Forelimb muscle (tissue), 1 donor: ENCODE results near the gene WDR37. TPM values are rescaled to one million over a fixed set of nuclear protein-coding genes. Genes with fewer than 3 reads are reported as not detected.

Experiments used
- DNase-seq: peaks from one replicate; pipeline ENCODE4 v3.0.0-alpha.2; 2013; ENCODE audit warnings: low read depth
- polyA plus RNA-seq: library from polyadenylated mRNA; unstranded; fragments of 120-200 nt; gene quantifications from one replicate; pipeline ENCODE4 v1.2.1, GENCODE V29; 2013; ENCODE audit not compliant: insufficient read length

WDR37 gene
- polyA plus RNA-seq, 1 donor, result 10.9 TPM

- DNase-seq, result no peak
These were observed 71.4 kb downstream of the WDR37 start for GRCh38 chr10:1127629-1128028.

GRCh38 chr10:1128115-1128514, 71.9 kb downstream of the WDR37 start:
- no peak for DNase-seq

DNA sequence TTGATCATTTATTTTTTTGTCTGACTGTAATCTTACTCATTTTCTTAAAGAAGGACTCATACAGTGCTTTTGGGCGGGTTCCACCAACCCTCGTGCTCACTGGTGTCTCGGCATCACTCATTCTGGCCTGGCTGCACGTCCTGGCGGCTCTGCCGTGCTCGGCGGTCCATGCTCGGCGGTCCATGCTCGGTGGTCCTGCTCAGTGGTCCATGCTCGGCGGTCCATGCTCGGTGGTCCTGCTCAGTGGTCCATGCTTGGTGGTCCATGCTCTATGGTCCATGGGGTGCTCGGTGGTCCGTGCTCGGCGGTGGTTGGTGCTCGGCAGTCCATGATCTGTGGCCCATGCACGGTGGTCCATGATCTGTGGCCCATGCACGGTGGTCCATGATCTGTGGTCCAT, 72.5 kb downstream of the WDR37 start:
- no peak for DNase-seq

- DNase-seq, result no peak
These were observed 74.0 kb downstream of the WDR37 start for GRCh38 chr10:1130226-1130625.

DNA sequence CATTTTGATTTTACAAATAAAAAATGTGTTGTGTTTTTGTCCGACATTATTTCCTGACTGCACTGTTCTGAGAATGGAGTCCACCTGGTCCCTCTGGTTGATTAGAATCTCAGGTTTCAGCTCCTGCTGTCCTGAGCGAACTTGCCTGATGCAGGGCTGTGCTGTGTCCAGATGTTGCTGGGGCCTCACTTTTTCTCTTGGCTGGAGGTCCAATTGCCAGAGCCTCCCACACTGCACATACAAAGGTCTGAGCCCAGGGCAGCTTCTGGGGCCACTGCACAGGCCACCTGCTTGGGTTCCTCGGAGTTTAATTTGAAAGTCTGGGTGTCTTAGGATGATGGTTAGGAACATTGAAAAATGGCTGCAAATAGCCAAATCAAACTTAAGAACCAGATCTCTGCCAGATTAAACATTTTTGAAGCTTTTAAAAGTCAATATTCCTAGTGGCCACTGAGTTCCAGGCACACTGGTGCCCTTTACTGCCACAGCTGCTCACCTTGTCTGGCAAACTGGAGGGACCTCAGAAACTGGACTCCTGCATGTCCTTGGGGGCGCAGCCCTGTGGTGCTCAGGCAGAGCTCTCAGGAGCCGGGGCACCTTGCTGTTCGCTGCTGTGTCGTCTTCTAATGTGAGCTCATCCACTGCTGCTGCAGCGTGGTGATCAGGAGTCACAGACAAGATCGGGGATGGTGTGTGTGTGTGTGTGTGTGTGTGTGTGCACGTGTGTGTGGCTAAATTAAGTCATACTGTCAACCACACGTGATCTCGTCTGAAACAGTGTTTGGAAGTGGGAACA, 75.0 kb downstream of the WDR37 start:
- no peak for DNase-seq

DNA sequence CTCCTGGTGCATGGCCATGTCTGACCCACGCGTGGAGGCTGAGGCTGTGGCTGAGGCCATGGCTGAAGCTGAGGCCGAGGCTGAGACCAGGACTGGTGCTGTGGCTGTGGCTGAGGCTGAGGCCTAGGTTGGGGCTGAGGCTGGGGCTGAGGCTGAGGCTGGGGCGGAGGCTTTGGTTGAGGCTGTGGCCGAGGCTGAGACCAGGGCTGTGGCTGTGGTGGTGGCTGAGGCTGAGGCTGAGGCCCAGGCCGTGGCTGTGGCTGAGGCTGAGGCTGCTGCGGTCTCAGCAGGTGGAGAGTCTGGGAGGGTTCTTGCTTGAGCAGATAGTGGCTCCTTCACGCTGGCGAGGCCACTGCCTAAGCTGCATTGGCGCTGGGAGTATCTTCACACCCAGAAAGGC, 76.4 kb downstream of the WDR37 start:
- no peak for DNase-seq

GRCh38 chr10:1133495-1134045, 77.4 kb downstream of the WDR37 start:
- DNase-seq, result no peak

- no peak for DNase-seq
These were observed 78.0 kb downstream of the WDR37 start for GRCh38 chr10:1134156-1134555.

DNA sequence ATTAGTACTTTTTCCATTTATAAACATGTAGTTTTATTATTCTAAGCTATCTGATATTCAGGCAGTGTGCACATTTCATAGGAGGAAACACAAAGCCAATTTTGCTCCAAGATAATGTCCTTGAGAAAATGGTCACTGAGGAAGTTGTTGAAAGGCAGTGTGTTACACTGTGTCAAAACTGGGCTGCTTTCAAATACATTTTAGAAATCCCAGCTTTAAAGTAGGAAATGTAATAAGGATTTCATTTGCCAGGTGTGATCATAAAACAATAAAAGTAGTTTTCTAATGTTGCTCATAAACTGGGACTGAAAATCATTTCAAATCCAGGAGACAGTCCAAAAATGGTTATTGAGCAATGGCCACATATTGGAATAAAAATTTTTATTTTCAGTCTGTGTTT, 80.1 kb downstream of the WDR37 start:
- no peak for DNase-seq

GRCh38 chr10:1137499-1138163, 81.4 kb downstream of the WDR37 start:
- no peak for DNase-seq

DNA sequence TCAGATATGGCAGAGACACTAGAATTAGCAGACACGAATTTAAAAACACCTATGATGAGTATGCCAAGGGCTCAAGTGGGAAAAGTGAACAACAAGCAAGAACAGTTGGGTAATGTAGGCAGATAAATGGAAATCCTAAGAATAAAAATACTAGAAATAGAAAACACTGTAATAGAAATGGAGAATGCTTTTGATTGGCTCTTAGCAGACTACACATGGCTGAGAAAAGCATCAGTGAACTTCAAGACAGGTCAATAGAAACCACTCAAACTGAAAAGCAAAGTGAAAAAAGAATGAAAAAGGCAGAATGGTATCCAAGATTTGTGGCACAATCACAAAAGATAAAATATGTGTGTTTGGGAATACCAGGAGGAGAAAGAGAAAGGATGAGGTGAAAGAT, 82.3 kb downstream of the WDR37 start:
- no peak for DNase-seq

DNA sequence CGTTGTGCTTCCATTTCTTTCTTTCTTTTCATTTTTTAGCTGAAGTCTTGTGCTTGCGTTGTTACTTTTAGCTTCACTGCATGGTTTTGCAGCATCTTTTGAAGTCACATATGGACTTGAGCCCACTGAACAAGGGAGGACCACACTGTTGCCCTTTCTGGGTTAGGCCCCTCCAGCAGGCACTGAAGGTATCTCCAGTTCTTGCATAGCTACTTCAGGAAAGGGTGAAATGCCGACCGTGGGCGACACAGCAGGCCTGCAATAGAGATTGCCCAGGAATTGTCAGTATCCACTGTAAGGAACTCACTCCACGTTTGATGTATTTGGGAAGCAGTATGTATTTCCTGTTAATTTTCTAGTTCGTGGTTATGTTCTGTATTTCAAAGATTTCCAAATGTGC, 85.1 kb downstream of the WDR37 start:
- DNase-seq, result no peak

DNA sequence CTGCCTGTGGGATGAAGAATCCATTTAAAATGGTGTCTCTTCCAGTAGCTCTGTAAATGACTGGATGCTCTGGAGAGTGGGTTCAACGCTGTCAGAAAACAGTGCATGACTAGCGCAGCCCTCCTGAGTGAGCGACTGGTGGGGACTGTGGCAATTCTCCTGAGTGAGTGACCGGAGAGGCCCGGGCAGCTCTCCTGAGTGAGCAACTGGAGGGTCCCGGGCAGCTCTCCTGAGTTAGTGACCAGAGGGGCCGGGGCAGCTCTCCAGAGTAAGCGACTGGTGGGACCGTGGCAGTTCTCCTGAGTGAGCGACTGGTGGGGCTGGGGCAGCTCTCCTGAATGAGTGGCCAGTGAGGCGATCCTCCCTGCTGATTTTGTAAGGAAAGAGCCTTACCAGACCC, 85.5 kb downstream of the WDR37 start:
- no peak for DNase-seq

DNA sequence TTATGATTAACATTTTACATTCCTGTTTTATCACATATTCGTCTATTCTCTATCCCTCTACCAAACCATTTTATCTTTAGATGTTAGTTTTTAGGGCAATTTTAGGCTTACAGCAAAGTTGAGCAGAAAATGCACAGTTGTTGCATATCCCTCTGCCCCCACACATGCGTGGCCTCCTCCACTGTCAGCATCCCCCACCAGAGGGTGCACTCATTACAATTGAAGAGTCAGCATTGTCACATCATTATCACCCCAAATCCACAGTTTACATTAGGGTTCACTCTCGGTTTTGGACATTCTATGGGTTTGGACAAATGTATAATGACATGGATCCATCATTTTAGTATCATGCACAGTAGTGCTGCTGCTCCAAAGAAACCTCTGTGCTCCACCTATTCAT, 86.4 kb downstream of the WDR37 start:
- no peak for DNase-seq

DNA sequence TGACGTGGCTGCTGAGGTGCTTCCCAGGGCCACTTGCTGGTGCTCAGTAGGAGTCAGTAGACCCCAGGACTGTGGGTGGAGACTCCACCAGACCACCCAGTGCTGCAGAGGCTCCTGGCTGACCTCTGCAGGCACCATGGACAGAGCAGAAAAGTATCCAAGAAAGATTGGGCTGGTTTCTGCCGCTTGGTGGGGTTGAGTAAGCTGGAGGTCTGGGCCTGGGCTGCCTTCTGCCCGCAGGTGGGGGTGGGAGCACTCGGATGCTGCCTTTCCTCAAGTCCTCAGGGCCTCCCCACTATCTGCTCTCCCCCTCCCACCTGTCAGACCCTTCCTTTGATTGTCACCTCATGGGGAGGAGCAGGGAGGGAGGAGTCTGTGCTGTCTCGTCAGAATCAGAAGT, 91.6 kb downstream of the WDR37 start:
- DNase-seq, result no peak

DNA sequence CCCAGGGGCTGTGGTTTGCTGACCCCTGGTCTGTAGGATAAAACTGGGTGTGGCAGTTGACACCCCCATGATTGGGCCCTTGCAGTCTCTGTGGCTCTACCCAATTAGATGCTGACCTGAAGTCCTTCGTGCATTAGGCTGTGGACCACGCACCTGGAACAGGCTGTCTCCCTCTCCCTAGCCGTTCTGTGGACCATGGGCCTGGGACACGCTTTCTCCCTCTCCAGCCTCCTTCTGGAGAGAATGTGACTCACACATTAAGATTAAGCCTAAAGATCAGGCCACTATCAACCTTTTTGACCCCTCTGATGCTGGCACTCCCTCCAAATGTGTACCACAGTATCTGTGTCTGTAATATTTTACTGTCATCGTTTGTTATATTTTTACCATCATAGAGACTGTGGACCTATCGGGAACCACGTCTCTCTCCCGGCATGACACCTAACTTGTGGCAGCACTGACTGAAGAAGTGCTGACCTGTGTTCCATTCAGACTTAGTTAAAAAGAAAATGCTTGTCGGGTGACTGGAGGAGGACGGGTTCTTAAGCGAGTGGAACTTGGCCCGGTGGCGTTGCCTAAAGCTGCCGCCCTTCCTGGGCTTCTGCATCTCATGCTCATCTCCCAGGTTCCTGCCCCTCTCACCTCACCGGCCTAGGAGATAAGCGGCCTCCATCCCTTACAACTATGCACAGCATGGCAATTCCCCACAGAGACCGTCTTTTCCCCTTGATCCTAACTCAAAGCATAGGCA, 92.8 kb downstream of the WDR37 start:
- no peak for DNase-seq

- no peak for DNase-seq
These were observed 93.8 kb downstream of the WDR37 start for GRCh38 chr10:1149793-1150637.

DNA sequence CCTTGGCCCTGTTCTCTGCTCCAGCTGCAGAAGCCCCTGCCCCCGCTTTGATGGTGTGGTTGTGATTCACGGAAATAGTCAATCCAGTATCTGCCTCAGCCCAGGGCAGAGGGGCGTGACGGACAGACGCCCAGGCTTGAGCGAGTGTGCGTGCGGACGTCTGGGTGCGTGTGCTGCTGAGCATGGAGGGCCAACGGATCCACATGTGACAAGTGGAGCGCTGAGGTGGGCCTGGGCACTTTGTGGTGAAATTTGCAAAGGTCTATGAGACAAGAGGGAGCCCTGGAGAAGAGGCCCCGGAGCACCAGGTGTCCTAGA, 94.4 kb downstream of the WDR37 start:
- DNase-seq, result no peak

DNA sequence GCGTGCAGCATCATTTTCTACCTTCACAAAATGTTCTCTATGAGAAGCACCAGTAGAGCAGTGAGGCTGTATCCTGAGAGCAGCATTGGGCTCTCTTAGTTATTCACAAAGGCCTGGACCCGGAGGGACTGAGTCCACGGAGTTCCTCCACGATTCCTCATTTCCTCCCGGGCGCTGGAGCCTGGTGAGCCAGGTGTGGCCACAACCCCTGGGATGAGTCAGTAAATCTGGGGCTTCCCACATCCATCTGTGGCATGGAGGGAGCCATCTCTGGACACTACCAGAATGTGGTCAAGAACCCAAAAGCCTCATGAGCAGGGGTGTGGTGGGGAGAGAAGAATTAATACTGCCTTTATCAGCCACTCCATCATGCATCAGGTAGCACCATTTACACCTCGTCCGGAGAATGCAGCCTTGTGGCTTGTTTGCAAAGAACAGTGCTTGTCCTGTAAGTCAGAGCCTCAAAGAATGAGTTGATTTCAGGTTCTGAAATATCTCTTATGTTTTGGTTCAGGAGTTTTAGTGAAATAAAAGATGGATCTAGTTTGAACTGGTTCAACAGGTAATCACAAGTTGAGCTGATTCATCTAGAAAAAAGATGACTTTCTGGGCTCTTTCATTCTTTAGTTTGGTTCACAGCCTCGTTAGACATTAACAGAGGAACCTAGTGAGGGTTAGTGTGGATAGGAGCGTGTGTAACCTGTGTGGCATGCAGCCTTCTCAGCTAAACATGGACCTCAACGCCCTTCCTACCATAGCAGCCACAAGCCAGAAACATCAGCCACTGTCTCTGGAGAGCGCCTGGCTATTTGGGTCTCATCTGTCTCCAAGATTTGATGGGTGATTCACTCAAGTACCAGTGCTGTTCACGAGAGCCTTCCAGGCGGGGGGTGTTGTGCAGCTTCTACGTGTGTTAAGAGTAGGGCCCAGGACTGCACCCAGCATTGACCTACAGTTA, 95.2 kb downstream of the WDR37 start:
- DNase-seq, result no peak
